Ovary (tissue), 9 donors: ENCODE measurements around the gene NNMT. TPM values are rescaled to one million over a fixed set of nuclear protein-coding genes. Genes with fewer than 3 reads are reported as not detected.

Experiments
- DNase-seq, 5 donors: peaks; one replicate each; pipeline ENCODE4 v3.0.0-alpha.2; 2019 to 2020
- H3K27ac ChIP-seq, 2 donors: fragments of 200-600 bp; one replicate each; pipeline versions ENCODE4 v1.5.1 to v1.8.0; 2019 to 2022
- H3K27me3 ChIP-seq: fragments of 200-600 bp; one replicate; pipeline ENCODE4 v1.8.0; 2022
- H3K36me3 ChIP-seq: fragments of 200-600 bp; sonication (generic); one replicate; pipeline ENCODE4 v1.5.1; 2019
- H3K4me1 ChIP-seq: one replicate; pipeline ENCODE4 v1.8.1; 2013; ENCODE audit warnings: mild to moderate bottlenecking, moderate library complexity; ENCODE audit not compliant: insufficient read depth
- H3K4me3 ChIP-seq: fragments of 200-600 bp; sonication (generic); one replicate; pipeline ENCODE4 v1.5.1; 2017
- H3K9me3 ChIP-seq, 2 donors: fragments of 200-600 bp in 1 of 2; sonication (generic) in 1 of 2; one replicate each; pipeline versions ENCODE4 v1.5.1 to v1.8.1; 2013 to 2019; ENCODE audit warnings: mild to moderate bottlenecking in 1 of 2, moderate library complexity in 1 of 2
- CTCF ChIP-seq, 3 donors: fragments of 450-650 bp in 2 of 3; fragments of 200-600 bp in 1 of 3; IDR thresholded peaks; one replicate each; pipeline versions ENCODE4 v1.5.1 to v1.8.0; 2016 to 2022; ENCODE audit warnings: antibody characterized with exemption in 3 of 3, mild to moderate bottlenecking in 1 of 3
- EP300 ChIP-seq: sonication (generic); formaldehyde crosslinking; IDR thresholded peaks from one replicate; pipeline ENCODE4 v1.6.1; 2017; ENCODE audit warnings: antibody characterized with exemption
- POLR2A ChIP-seq: fragments of 450-650 bp; IDR thresholded peaks from one replicate; pipeline ENCODE4 v1.6.1; 2017; ENCODE audit warnings: antibody characterized with exemption, mild to moderate bottlenecking, moderate library complexity
- WGBS, 3 donors: extraction: QIAGEN DNeasy Blood & Tissue Kit in 1 of 3; methylation state at CpG; one replicate each; pipeline versions ENCODE4 v1.1.5 to v1.1.7; 2013 to 2017; 5-methylcytosine and 5-hydroxymethylcytosine counted together
- intact Hi-C, 4 donors: fragments of 100-400 bp; cut with DNase I; formaldehyde crosslinking; loops; one replicate each; pipeline versions ENCODE4 v1.11.0 to v1.15.1; 2022 to 2023
- polyA plus RNA-seq, 2 donors: library from polyadenylated mRNA; stranded (reverse); fragments of 200-250 nt in 1 of 2; fragments of 350-450 nt in 1 of 2; fragmentation: Illumina TruSeq in 1 of 2; extraction: RNeasy Lipid Tissue Mini Kit (QIAGEN cat#74804) in 1 of 2; gene quantifications; one replicate each; pipeline ENCODE4 v1.2.3, GENCODE V29; 2013 to 2014
- total RNA-seq, 7 donors: library from RNA; depleted of rRNA in 2 of 7; stranded (reverse); fragments of >200 nt in 2 of 7; fragmentation: NEBNext Ultra II Directional in 3 of 7; extraction: Animal tissue kit (Norgen Biotek cat#: 25700) in 3 of 7; gene quantifications; one replicate each; pipeline versions ENCODE4 v1.1.0 to v1.2.4, GENCODE V29; 2016 to 2023
- donor health status: DM: no; HTN: no; CAD: no; lungs with moderate emphysema.
- donor health status: DM: no; HTN: no; CAD: no.
- donor health status: Bipolar disorder and iron deficiency.
- donor health status: DM: yes; HTN: yes; CAD: no.
- donor health status: DM: no; HTN: no; CAD: no.
- donor health status: DM: yes; HTN: yes; CAD: no.

NNMT gene
- total and polyA plus RNA-seq, 9 donors = 9.5 to 295 (median 129) TPM

GRCh38 chr11:114348200-114349191 is 52.3 kb downstream of the NNMT start:
- Histone ChIP-seq H3K27ac (no peak overlapping the region), H3K4me3 (no peak overlapping the region), H3K4me1 (no peaks in the 10 kb centered on the region), H3K27me3 (no peaks in the 10 kb centered on the region), H3K36me3 (no peaks in the 10 kb centered on the region), H3K9me3 (no peaks in the 10 kb centered on the region)
- peak in 1 of 5 donors; percentile 35 for DNase-seq
- 75 to 79% (median 78%) methylated on average over 13 of the region's 13 CpGs for WGBS, 3 donors
- intact Hi-C loops = no loop called here
- TF ChIP-seq EP300 (no peak), CTCF (IDR thresholded peaks at IDR 0.05) (no peak)

- TF ChIP-seq CTCF (IDR thresholded peaks at IDR 0.05) (no peak), EP300 (no peak), POLR2A (no peak)
- DNase-seq = no peak
- H3K9me3 ChIP-seq = no peaks in the 10 kb centered on the region
- H3K27ac ChIP-seq = no peak overlapping the region
- no peaks in the 10 kb centered on the region for H3K36me3 ChIP-seq
- no peaks in the 10 kb centered on the region for H3K4me1 ChIP-seq
- WGBS, 3 donors = 71 to 82% (median 73%) methylated on average over 10 of the region's 10 CpGs
- H3K27me3 ChIP-seq = no peaks in the 10 kb centered on the region
- no peak overlapping the region for H3K4me3 ChIP-seq
- intact Hi-C loops = no loop called here
Measured at GRCh38 chr11:114350022-114350421, 53.8 kb downstream of the NNMT start.

- Histone ChIP-seq H3K4me1 (no peaks in the 10 kb centered on the region), H3K36me3 (no peaks in the 10 kb centered on the region), H3K9me3 (no peaks in the 10 kb centered on the region), H3K4me3 (no peak overlapping the region), H3K27me3 (no peaks in the 10 kb centered on the region), H3K27ac (no peak overlapping the region)
- 47 to 60% (median 50%) methylated on average over 3 of the region's 3 CpGs for WGBS, 3 donors
- DNase-seq = no peak
- no peak for TF ChIP-seq POLR2A
- no peak for TF ChIP-seq CTCF (IDR thresholded peaks at IDR 0.05)
- intact Hi-C loops = no loop called here
Measured at GRCh38 chr11:114353443-114353842, 57.2 kb downstream of the NNMT start.

- WGBS, 3 donors = 59 to 65% (median 62%) methylated on average over 3 of the region's 3 CpGs
- no peak for DNase-seq
- no peaks in the 10 kb centered on the region for H3K4me1 ChIP-seq
- no peaks in the 10 kb centered on the region for H3K36me3 ChIP-seq
- TF ChIP-seq EP300 = no peak
- no peak for TF ChIP-seq POLR2A
- TF ChIP-seq CTCF (IDR thresholded peaks at IDR 0.05) = no peak
- H3K9me3 ChIP-seq = no peaks in the 10 kb centered on the region
- H3K4me3 ChIP-seq = no peak overlapping the region
- H3K27me3 ChIP-seq = no peaks in the 10 kb centered on the region
- H3K27ac ChIP-seq = no peak overlapping the region
- intact Hi-C loops = no loop called here
Measured at GRCh38 chr11:114354076-114354475, 57.9 kb downstream of the NNMT start.
